Neural progenitor cell (in vitro differentiated cells): ENCODE results near the gene NSRP1. TPM values are rescaled to one million over a fixed set of nuclear protein-coding genes. Genes with fewer than 3 reads are reported as not detected.

Experiments used
- DNase-seq: peaks from one replicate; pipeline ENCODE4 v3.0.0-alpha.2; 2016; ENCODE audit warnings: low spot score
- H2AFZ ChIP-seq: fragments of 200-600 bp; sonication (generic); replicated peaks from 2 replicates; pipeline ENCODE4 v1.6.1; 2016; ENCODE audit warnings: antibody characterized with exemption
- H3F3A ChIP-seq: fragments of 200-600 bp; sonication (generic); 2 replicates; pipeline ENCODE4 v1.6.1; 2016; ENCODE audit warnings: antibody characterized with exemption, low read depth
- H3K27ac ChIP-seq: fragments of 200-600 bp; sonication (generic); 2 replicates; pipeline ENCODE4 v1.5.1; 2016; ENCODE audit warnings: mild to moderate bottlenecking
- H3K27me3 ChIP-seq: fragments of 200-600 bp; sonication (generic); 2 replicates; pipeline ENCODE4 v1.6.1; 2016; ENCODE audit warnings: mild to moderate bottlenecking, moderate library complexity
- H3K36me3 ChIP-seq: fragments of 200-600 bp; sonication (generic); 2 replicates; pipeline ENCODE4 v1.5.1; 2016
- H3K4me1 ChIP-seq: fragments of 200-600 bp; sonication (generic); 2 replicates; pipeline ENCODE4 v1.6.1; 2016; ENCODE audit warnings: mixed run types
- H3K4me2 ChIP-seq: fragments of 200-600 bp; sonication (generic); 2 replicates; pipeline ENCODE4 v1.6.1; 2016
- H3K4me3 ChIP-seq: fragments of 200-600 bp; sonication (generic); 2 replicates; pipeline ENCODE4 v1.5.1; 2016
- H3K79me2 ChIP-seq: fragments of 200-600 bp; sonication (generic); 2 replicates; pipeline ENCODE4 v1.6.1; 2016; ENCODE audit warnings: low read depth
- H3K9ac ChIP-seq: fragments of 200-600 bp; sonication (generic); 2 replicates; pipeline ENCODE4 v1.6.1; 2016
- H3K9me3 ChIP-seq: fragments of 200-600 bp; sonication (generic); 2 replicates; pipeline ENCODE4 v1.5.1; 2016; ENCODE audit warnings: low read depth
- H4K20me1 ChIP-seq: fragments of 200-600 bp; sonication (generic); 2 replicates; pipeline ENCODE4 v1.6.1; 2016; ENCODE audit warnings: low read depth
- H3K27ac Mint-ChIP-seq: 3 replicates; pipeline ENCODE4 v1.8.0; 2021; ENCODE audit warnings: mixed read lengths
- H3K27me3 Mint-ChIP-seq: 2 replicates; pipeline ENCODE4 v1.8.0; 2022; ENCODE audit warnings: low read depth, mild to moderate bottlenecking, inconsistent platforms, moderate library complexity, mixed read lengths; ENCODE audit not compliant: insufficient read depth
- H3K36me3 Mint-ChIP-seq: 3 replicates; pipeline ENCODE4 v1.8.0; 2021; ENCODE audit warnings: mixed read lengths
- H3K4me1 Mint-ChIP-seq: 3 replicates; pipeline ENCODE4 v1.8.0; 2021; ENCODE audit warnings: mixed read lengths
- H3K4me3 Mint-ChIP-seq: 3 replicates; pipeline ENCODE4 v1.8.0; 2021; ENCODE audit warnings: mild to moderate bottlenecking, moderate library complexity, mixed read lengths
- H3K9me3 Mint-ChIP-seq: 3 replicates; pipeline ENCODE4 v1.8.0; 2020; ENCODE audit warnings: mixed read lengths
- EZH2 ChIP-seq: fragments of 200-600 bp; sonication (generic); IDR thresholded peaks from 2 replicates; pipeline ENCODE4 v1.6.1; 2017; ENCODE audit warnings: antibody characterized with exemption, mild to moderate bottlenecking, moderate library complexity
- EZH2phosphoT487 ChIP-seq: fragments of 200-600 bp; sonication (generic); IDR thresholded peaks from 2 replicates; pipeline ENCODE4 v1.6.1; 2017; ENCODE audit warnings: antibody characterized with exemption
- total RNA-seq: library from RNA; depleted of rRNA; stranded (reverse); fragments of >200 nt; gene quantifications from 2 replicates; pipeline ENCODE4 v1.2.3, GENCODE V29; 2015; ENCODE audit warnings: low replicate concordance
- TF ChIP-seq, protein P1 (sequence below): fragments of 200-600 bp; sonication (generic); IDR thresholded peaks from 2 replicates; pipeline ENCODE4 v1.5.1; 2017; ENCODE audit warnings: antibody characterized with exemption, mild to moderate bottlenecking

The NSRP1 gene
- total RNA-seq, 1 donor from 2014 or later, result 14.8 TPM

DNA sequence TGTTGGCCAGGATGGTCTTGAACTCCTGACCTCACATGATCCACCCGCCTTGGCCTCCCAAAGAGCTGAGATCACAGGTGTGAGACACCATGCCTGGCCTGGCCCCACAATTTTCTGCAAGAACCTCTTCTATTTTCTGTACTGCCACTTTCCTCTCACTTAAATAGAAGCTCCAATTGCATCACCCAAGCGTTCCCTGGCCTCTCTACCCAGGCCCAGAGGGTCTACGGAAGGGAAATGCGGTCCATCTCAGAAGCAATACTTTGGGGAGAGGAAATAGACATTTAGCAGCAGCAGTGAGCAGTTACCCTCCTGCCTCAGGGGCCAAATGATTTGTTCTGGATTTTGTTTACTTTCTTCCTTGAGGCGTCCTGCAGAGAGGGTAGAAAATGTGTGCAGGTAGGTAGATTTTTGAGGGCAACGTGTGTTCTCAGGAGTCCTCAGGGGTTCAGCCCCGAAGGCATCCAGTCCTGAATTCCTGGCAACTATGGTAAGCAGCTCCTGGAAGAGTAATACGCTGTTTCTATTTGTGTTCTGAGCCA, 107.9 kb downstream of the NSRP1 start:
- Mint-ChIP-seq H3K36me3 (no peaks in the 10 kb centered on the region), H3K27ac (no peak overlapping the region), H3K9me3 (no peaks in the 10 kb centered on the region), H3K4me1 (peaks cover 56% of the 10 kb centered on the region), H3K27me3 (peaks cover 21% of the 10 kb centered on the region), H3K4me3 (peak overlapping the region; percentile 43)
- Histone ChIP-seq H3K4me3 (no peak overlapping the region), H3K36me3 (no peaks in the 10 kb centered on the region), H3K9ac (no peak overlapping the region), H3K79me2 (no peaks in the 10 kb centered on the region), H3K4me1 (peaks cover 25% of the 10 kb centered on the region), H3K4me2 (no peak overlapping the region), H3K27ac (no peak overlapping the region), H3K9me3 (no peaks in the 10 kb centered on the region), H3K27me3 (peaks cover 8% of the 10 kb centered on the region), H3F3A (peaks cover 13% of the 10 kb centered on the region), H2AFZ (no peak overlapping the region), H4K20me1 (no peaks in the 10 kb centered on the region)
- TF ChIP-seq EZH2 (no peak), EZH2phosphoT487 (no peak)
- no peak for DNase-seq

DNA sequence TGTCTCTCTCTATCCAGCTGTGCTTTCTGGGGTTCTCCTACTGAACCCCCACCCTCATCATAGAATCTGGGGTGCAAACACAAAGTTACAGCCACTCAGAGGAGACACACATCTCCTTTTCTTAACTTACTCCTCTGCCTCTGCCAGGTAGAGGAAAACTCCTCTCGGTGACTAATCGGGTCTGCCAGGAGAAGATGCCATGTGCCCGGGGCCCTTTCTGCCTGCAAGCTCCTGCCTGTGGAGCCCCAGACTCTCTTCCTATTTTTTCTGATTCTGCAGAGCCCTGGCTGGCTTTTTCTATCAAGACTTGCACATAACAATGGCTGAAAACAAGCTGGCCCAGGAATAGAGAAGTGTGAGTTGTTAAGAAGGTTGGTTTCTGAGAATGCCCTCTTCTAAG, 108.5 kb downstream of the NSRP1 start:
- Mint-ChIP-seq H3K27me3 (peaks cover 20% of the 10 kb centered on the region), H3K4me1 (peaks cover 52% of the 10 kb centered on the region)
- no peak for TF ChIP-seq EZH2phosphoT487
- TF ChIP-seq, protein P1, sequence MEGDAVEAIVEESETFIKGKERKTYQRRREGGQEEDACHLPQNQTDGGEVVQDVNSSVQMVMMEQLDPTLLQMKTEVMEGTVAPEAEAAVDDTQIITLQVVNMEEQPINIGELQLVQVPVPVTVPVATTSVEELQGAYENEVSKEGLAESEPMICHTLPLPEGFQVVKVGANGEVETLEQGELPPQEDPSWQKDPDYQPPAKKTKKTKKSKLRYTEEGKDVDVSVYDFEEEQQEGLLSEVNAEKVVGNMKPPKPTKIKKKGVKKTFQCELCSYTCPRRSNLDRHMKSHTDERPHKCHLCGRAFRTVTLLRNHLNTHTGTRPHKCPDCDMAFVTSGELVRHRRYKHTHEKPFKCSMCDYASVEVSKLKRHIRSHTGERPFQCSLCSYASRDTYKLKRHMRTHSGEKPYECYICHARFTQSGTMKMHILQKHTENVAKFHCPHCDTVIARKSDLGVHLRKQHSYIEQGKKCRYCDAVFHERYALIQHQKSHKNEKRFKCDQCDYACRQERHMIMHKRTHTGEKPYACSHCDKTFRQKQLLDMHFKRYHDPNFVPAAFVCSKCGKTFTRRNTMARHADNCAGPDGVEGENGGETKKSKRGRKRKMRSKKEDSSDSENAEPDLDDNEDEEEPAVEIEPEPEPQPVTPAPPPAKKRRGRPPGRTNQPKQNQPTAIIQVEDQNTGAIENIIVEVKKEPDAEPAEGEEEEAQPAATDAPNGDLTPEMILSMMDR, result no peak
- TF ChIP-seq EZH2, result no peak

GRCh38 chr17:30225919-30226553, 109.4 kb downstream of the NSRP1 start:
- no peaks in the 10 kb centered on the region for H3K9me3 ChIP-seq
- no peak overlapping the region for H2AFZ ChIP-seq
- TF ChIP-seq EZH2 (no peak), EZH2phosphoT487 (no peak)
- TF ChIP-seq, protein P1, result no peak
- Mint-ChIP-seq H3K4me3 (no peak overlapping the region), H3K27me3 (peaks cover 14% of the 10 kb centered on the region), H3K9me3 (no peaks in the 10 kb centered on the region), H3K4me1 (peaks cover 46% of the 10 kb centered on the region), H3K27ac (no peak overlapping the region), H3K36me3 (no peaks in the 10 kb centered on the region)
- H3K9ac ChIP-seq, result no peak overlapping the region
- peaks cover 13% of the 10 kb centered on the region for H3F3A ChIP-seq
- H3K79me2 ChIP-seq, result no peaks in the 10 kb centered on the region
- H3K27ac ChIP-seq, result no peak overlapping the region
- no peaks in the 10 kb centered on the region for H3K36me3 ChIP-seq
- no peak for DNase-seq
- H3K27me3 ChIP-seq, result peaks cover 23% of the 10 kb centered on the region
- peaks cover 16% of the 10 kb centered on the region for H3K4me1 ChIP-seq
- H4K20me1 ChIP-seq, result no peaks in the 10 kb centered on the region
- no peak overlapping the region for H3K4me2 ChIP-seq
- no peak overlapping the region for H3K4me3 ChIP-seq

More for the DNA sequence above, 108.5 kb downstream of the NSRP1 start:
- H3K36me3 ChIP-seq, result no peaks in the 10 kb centered on the region
- H3K27me3 ChIP-seq, result peaks cover 14% of the 10 kb centered on the region
- no peaks in the 10 kb centered on the region for H4K20me1 ChIP-seq
- H3K9me3 ChIP-seq, result no peaks in the 10 kb centered on the region
- no peak overlapping the region for H3K9ac ChIP-seq
- peaks cover 20% of the 10 kb centered on the region for H3K4me1 ChIP-seq
- no peak overlapping the region for H3K27ac ChIP-seq
- H2AFZ ChIP-seq, result no peak overlapping the region
- Mint-ChIP-seq H3K9me3 (no peaks in the 10 kb centered on the region), H3K27ac (no peak overlapping the region), H3K36me3 (no peaks in the 10 kb centered on the region), H3K4me3 (no peak overlapping the region)
- H3F3A ChIP-seq, result peaks cover 13% of the 10 kb centered on the region
- no peak overlapping the region for H3K4me2 ChIP-seq
- H3K79me2 ChIP-seq, result no peaks in the 10 kb centered on the region
- DNase-seq, result no peak
- no peak overlapping the region for H3K4me3 ChIP-seq

- H3K27ac Mint-ChIP-seq, result no peak overlapping the region
These were observed 110.3 kb downstream of the NSRP1 start for GRCh38 chr17:30226878-30227277.

More at GRCh38 chr17:30226878-30227277, 110.3 kb downstream of the NSRP1 start:
- Histone ChIP-seq H3K4me1 (peaks cover 14% of the 10 kb centered on the region), H4K20me1 (no peaks in the 10 kb centered on the region), H3K36me3 (no peaks in the 10 kb centered on the region), H3K4me2 (no peak overlapping the region), H3K9ac (no peak overlapping the region), H3K9me3 (no peaks in the 10 kb centered on the region), H3K27ac (no peak overlapping the region), H3K27me3 (peaks cover 31% of the 10 kb centered on the region), H2AFZ (no peak overlapping the region), H3F3A (peaks cover 13% of the 10 kb centered on the region), H3K4me3 (no peak overlapping the region), H3K79me2 (no peaks in the 10 kb centered on the region)
- Mint-ChIP-seq H3K27me3 (peaks cover 11% of the 10 kb centered on the region), H3K9me3 (no peaks in the 10 kb centered on the region), H3K4me3 (no peak overlapping the region), H3K36me3 (no peaks in the 10 kb centered on the region), H3K4me1 (peaks cover 43% of the 10 kb centered on the region)
- TF ChIP-seq EZH2 (no peak), EZH2phosphoT487 (no peak)
- TF ChIP-seq, protein P1, result no peak
- no peak for DNase-seq
